AG04450 (cell line): ENCODE measurements around the gene C2. TPM values are rescaled to one million over a fixed set of nuclear protein-coding genes. Genes with fewer than 3 reads are reported as not detected.
A peak's percentile ranks its signal among the peaks of the same experiment; 100 is the strongest.

Experiments used
- CTCF ChIA-PET: fragments of 300-600, 350-600 bp; formaldehyde crosslinking; extraction: SDS; loops from one replicate; lab custom pipeline; 2022; ENCODE audit warnings: antibody characterized with exemption, inconsistent platforms; lab: Charles Lee
- POLR2A ChIA-PET: fragments of 350-600 bp; formaldehyde crosslinking; extraction: SDS; loops from one replicate; lab custom pipeline; 2021; ENCODE audit warnings: antibody characterized with exemption, inconsistent platforms; lab: Yijun Ruan, JAX
- DNase-seq: peaks from one replicate; pipeline ENCODE4 v3.0.0-alpha.2; 2011; ENCODE audit warnings: low read depth, low spot score
- H3K27ac ChIP-seq: one replicate; pipeline ENCODE4 v1.5.1; 2012; ENCODE audit warnings: low read depth, low read length, control low read depth
- H3K27me3 ChIP-seq: one replicate; pipeline ENCODE4 v1.6.0; 2012; ENCODE audit warnings: low read length; ENCODE audit not compliant: control insufficient read depth, insufficient read depth
- H3K4me3 ChIP-seq: 2 replicates; pipeline ENCODE4 v1.5.1; 2011; ENCODE audit warnings: mild to moderate bottlenecking, low read depth, low read length, control low read depth
- H3K9me3 ChIP-seq: 2 replicates; pipeline ENCODE4 v1.5.1; 2012; ENCODE audit warnings: low read length; ENCODE audit not compliant: control insufficient read depth, insufficient read depth
- CTCF ChIP-seq: IDR thresholded peaks from 2 replicates; pipeline ENCODE4 v1.5.1; 2011; ENCODE audit warnings: low read depth, low read length, control low read depth, inconsistent platforms
- polyA plus RNA-seq: library from polyadenylated mRNA; depleted of rRNA; stranded (reverse); fragments of >200 nt; gene quantifications from 2 replicates; pipeline ENCODE4 v1.2.3, GENCODE V29; 2011

The C2 gene
- polyA plus RNA-seq, 1 experiment: 1.9 TPM

GRCh38 chr6:31880616-31881015 is 46.9 kb upstream of the C2 start:
- no peak for TF ChIP-seq CTCF
- Histone ChIP-seq H3K27me3 (no peaks in the 10 kb centered on the region), H3K9me3 (no peaks in the 10 kb centered on the region), H3K27ac (no peak overlapping the region), H3K4me3 (no peak overlapping the region)
- POLR2A ChIA-PET: no interaction called here
- no peak for DNase-seq
- CTCF ChIA-PET: interaction anchor here (1.2 kb wide), 1 partner anchor 9 kb away, joined by 3 read pairs; no protein-coding TSS in a partner anchor

- ChIA-PET CTCF (interaction anchor here (1.2 kb wide), 1 partner anchor 8 kb away, joined by 3 read pairs; no protein-coding TSS in a partner anchor), POLR2A (no interaction called here)
- Histone ChIP-seq H3K27ac (no peak overlapping the region), H3K4me3 (no peak overlapping the region), H3K27me3 (no peaks in the 10 kb centered on the region), H3K9me3 (no peaks in the 10 kb centered on the region)
- no peak for DNase-seq
- no peak for TF ChIP-seq CTCF
These were observed 46.2 kb upstream of the C2 start for GRCh38 chr6:31881136-31881859.

GRCh38 chr6:31882344-31882743 is 45.2 kb upstream of the C2 start:
- TF ChIP-seq CTCF: no peak
- no peak overlapping the region for H3K27ac ChIP-seq
- no peaks in the 10 kb centered on the region for H3K9me3 ChIP-seq
- H3K27me3 ChIP-seq: no peaks in the 10 kb centered on the region
- peak; percentile 21 for DNase-seq
- H3K4me3 ChIP-seq: no peak overlapping the region
- ChIA-PET CTCF (no interaction called here), POLR2A (no interaction called here)

GRCh38 chr6:31883676-31884075 is 43.8 kb upstream of the C2 start:
- no peak for DNase-seq
- H3K27me3 ChIP-seq: no peaks in the 10 kb centered on the region
- POLR2A ChIA-PET: no interaction called here
- no peaks in the 10 kb centered on the region; the same call in 1 of the 2 replicates for H3K9me3 ChIP-seq
- H3K27ac ChIP-seq: no peak overlapping the region
- TF ChIP-seq CTCF: no peak
- CTCF ChIA-PET: no interaction called here
- no peak overlapping the region for H3K4me3 ChIP-seq

GRCh38 chr6:31884528-31885035 is 42.9 kb upstream of the C2 start:
- TF ChIP-seq CTCF: no peak
- ChIA-PET CTCF (no interaction called here), POLR2A (no interaction called here)
- Histone ChIP-seq H3K27me3 (no peaks in the 10 kb centered on the region), H3K27ac (no peak overlapping the region), H3K9me3 (no peaks in the 10 kb centered on the region; the same call in 1 of the 2 replicates), H3K4me3 (no peak overlapping the region)
- DNase-seq: no peak
